Mesendoderm (in vitro differentiated cells): Measurements from ENCODE around the gene NTRK3.
A peak's percentile ranks its signal among the peaks of the same experiment; 100 is the strongest.

Experiments used
- DNase-seq: peaks from one replicate; pipeline ENCODE4 v3.0.0; 2013
- H2AK5ac ChIP-seq: 2 replicates; pipeline ENCODE4 v1.6.1; 2013; ENCODE audit warnings: low read length, inconsistent platforms
- H2BK120ac ChIP-seq: 2 replicates; pipeline ENCODE4 v1.6.1; 2013; ENCODE audit warnings: low read depth, mild to moderate bottlenecking, low read length, moderate library complexity, mixed read lengths
- H2BK15ac ChIP-seq: replicated peaks from 2 replicates; pipeline ENCODE4 v1.6.1; 2013; ENCODE audit warnings: low read depth, mild to moderate bottlenecking, moderate library complexity
- H2BK5ac ChIP-seq: 2 replicates; pipeline ENCODE4 v1.6.1; 2013; ENCODE audit warnings: low read length, inconsistent platforms
- H3K18ac ChIP-seq: 2 replicates; pipeline ENCODE4 v1.6.1; 2013; ENCODE audit warnings: mild to moderate bottlenecking, low read length, mixed read lengths
- H3K23ac ChIP-seq: one replicate; pipeline ENCODE4 v1.6.1; 2013; ENCODE audit warnings: low read length
- H3K27ac ChIP-seq: 2 replicates; pipeline ENCODE4 v1.5.1; 2013; ENCODE audit warnings: low read depth, mild to moderate bottlenecking, inconsistent platforms, low read length, moderate library complexity
- H3K27me3 ChIP-seq: 2 replicates; pipeline ENCODE4 v1.6.1; 2013; ENCODE audit warnings: low read length, control low read depth, mild to moderate bottlenecking, inconsistent platforms; ENCODE audit not compliant: insufficient read depth, poor library complexity
- H3K36me3 ChIP-seq: 2 replicates; pipeline ENCODE4 v1.6.1; 2013; ENCODE audit warnings: low read length, inconsistent platforms; ENCODE audit not compliant: control insufficient read depth, insufficient read depth
- H3K4ac ChIP-seq: one replicate; pipeline ENCODE4 v1.6.1; 2013; ENCODE audit warnings: low read depth, mild to moderate bottlenecking, low read length, moderate library complexity
- H3K4me1 ChIP-seq: 2 replicates; pipeline ENCODE4 v1.6.1; 2013; ENCODE audit warnings: low read depth, low read length, inconsistent platforms; ENCODE audit not compliant: control insufficient read depth
- H3K4me2 ChIP-seq: 2 replicates; pipeline ENCODE4 v1.6.1; 2013; ENCODE audit warnings: low read length
- H3K4me3 ChIP-seq: 2 replicates; pipeline ENCODE4 v1.5.1; 2013; ENCODE audit warnings: mild to moderate bottlenecking, low read length
- H3K56ac ChIP-seq: one replicate; pipeline ENCODE4 v1.6.1; 2013; ENCODE audit warnings: low read length
- H3K79me1 ChIP-seq: 2 replicates; pipeline ENCODE4 v1.6.1; 2013; ENCODE audit warnings: low read length, inconsistent platforms
- H3K79me2 ChIP-seq: 2 replicates; pipeline ENCODE4 v1.6.1; 2013; ENCODE audit warnings: mild to moderate bottlenecking, low read length; ENCODE audit not compliant: control insufficient read depth, insufficient read depth
- H3K9ac ChIP-seq: 2 replicates; pipeline ENCODE4 v1.6.1; 2013; ENCODE audit warnings: low read length, inconsistent platforms
- H4K5ac ChIP-seq: one replicate; pipeline ENCODE4 v1.6.1; 2013; ENCODE audit warnings: low read length
- H4K8ac ChIP-seq: one replicate; pipeline ENCODE4 v1.6.1; 2013; ENCODE audit warnings: low read depth, mild to moderate bottlenecking, control low read depth, low read length, moderate library complexity
- WGBS: extraction: QIAGEN DNeasy Blood & Tissue Kit; methylation state at CpG from one replicate; pipeline ENCODE4 v1.1.7; 2013; ENCODE audit warnings: low lambda C conversion rate, missing lambda C conversion rate; ENCODE audit not compliant: insufficient coverage; ENCODE audit errors: extremely low coverage; 5-methylcytosine and 5-hydroxymethylcytosine counted together

The NTRK3 gene

GRCh38 chr15:87873516-87873915 is 383.0 kb downstream of the NTRK3 start:
- H3K4me2 ChIP-seq = no peak overlapping the region
- no peak overlapping the region for H3K56ac ChIP-seq
- DNase-seq = no peak
- no peak overlapping the region for H2AK5ac ChIP-seq
- WGBS = no CpG with 5 or more reads among the region's 8 CpGs
- no peak overlapping the region for H3K18ac ChIP-seq
- no peaks in the 10 kb centered on the region for H3K79me2 ChIP-seq
- H2BK15ac ChIP-seq = no peak overlapping the region
- H3K4me1 ChIP-seq = no peaks in the 10 kb centered on the region
- no peak overlapping the region for H3K9ac ChIP-seq
- no peaks in the 10 kb centered on the region for H3K36me3 ChIP-seq
- H3K27ac ChIP-seq = no peak overlapping the region
- H3K23ac ChIP-seq = no peak overlapping the region
- H3K4ac ChIP-seq = no peak overlapping the region
- no peak overlapping the region for H2BK120ac ChIP-seq
- H3K79me1 ChIP-seq = no peaks in the 10 kb centered on the region
- H3K27me3 ChIP-seq = peaks cover 3% of the 10 kb centered on the region
- no peak overlapping the region for H3K4me3 ChIP-seq
- H2BK5ac ChIP-seq = no peak overlapping the region
- H4K8ac ChIP-seq = no peak overlapping the region
- no peak overlapping the region for H4K5ac ChIP-seq

- H3K4me2 ChIP-seq = no peak overlapping the region
- DNase-seq = no peak
- no CpG with 5 or more reads among the region's 3 CpGs for WGBS
These were observed 384.7 kb downstream of the NTRK3 start for GRCh38 chr15:87871731-87872320.

GRCh38 chr15:87871258-87871681 is 385.3 kb downstream of the NTRK3 start:
- WGBS = no CpG with 5 or more reads among the region's 2 CpGs
- no peak overlapping the region for H2AK5ac ChIP-seq
- no peak for DNase-seq

More at GRCh38 chr15:87871731-87872320, 384.7 kb downstream of the NTRK3 start:
- no peak overlapping the region for H3K4ac ChIP-seq
- H3K36me3 ChIP-seq = no peaks in the 10 kb centered on the region
- no peak overlapping the region for H4K8ac ChIP-seq
- no peaks in the 10 kb centered on the region for H3K4me1 ChIP-seq
- no peak overlapping the region for H2AK5ac ChIP-seq
- H2BK5ac ChIP-seq = no peak overlapping the region
- H3K18ac ChIP-seq = no peak overlapping the region
- no peak overlapping the region for H2BK15ac ChIP-seq
- no peak overlapping the region for H3K56ac ChIP-seq
- H3K79me2 ChIP-seq = no peaks in the 10 kb centered on the region
- no peak overlapping the region for H3K27ac ChIP-seq
- H2BK120ac ChIP-seq = no peak overlapping the region
- no peaks in the 10 kb centered on the region for H3K79me1 ChIP-seq
- H3K9ac ChIP-seq = no peak overlapping the region
- H3K27me3 ChIP-seq = peaks cover 4% of the 10 kb centered on the region
- H3K4me3 ChIP-seq = no peak overlapping the region
- no peak overlapping the region for H4K5ac ChIP-seq
- no peak overlapping the region for H3K23ac ChIP-seq

GRCh38 chr15:87866961-87867360 is 389.6 kb downstream of the NTRK3 start:
- Histone ChIP-seq H3K27ac (no peak overlapping the region), H3K56ac (no peak overlapping the region), H3K79me1 (no peaks in the 10 kb centered on the region), H4K5ac (no peak overlapping the region), H3K18ac (no peak overlapping the region), H3K4ac (no peak overlapping the region), H2BK120ac (no peak overlapping the region), H3K4me3 (no peak overlapping the region), H3K23ac (no peak overlapping the region), H3K79me2 (no peaks in the 10 kb centered on the region), H3K36me3 (no peaks in the 10 kb centered on the region), H2BK15ac (no peak overlapping the region), H4K8ac (no peak overlapping the region), H2AK5ac (no peak overlapping the region), H2BK5ac (no peak overlapping the region), H3K9ac (no peak overlapping the region), H3K27me3 (peaks cover 19% of the 10 kb centered on the region), H3K4me1 (no peaks in the 10 kb centered on the region), H3K4me2 (no peak overlapping the region)
- no CpG with 5 or more reads among the region's 3 CpGs for WGBS
- DNase-seq = peak; percentile 79

More at GRCh38 chr15:87871258-87871681, 385.3 kb downstream of the NTRK3 start:
- Histone ChIP-seq H2BK15ac (no peak overlapping the region), H3K27me3 (peaks cover 4% of the 10 kb centered on the region), H3K4me1 (no peaks in the 10 kb centered on the region), H3K27ac (no peak overlapping the region), H3K79me2 (no peaks in the 10 kb centered on the region), H3K36me3 (no peaks in the 10 kb centered on the region), H2BK120ac (no peak overlapping the region), H4K5ac (no peak overlapping the region), H3K4ac (no peak overlapping the region), H4K8ac (no peak overlapping the region), H3K4me3 (no peak overlapping the region), H3K18ac (no peak overlapping the region), H3K79me1 (no peaks in the 10 kb centered on the region), H3K4me2 (no peak overlapping the region), H2BK5ac (no peak overlapping the region), H3K9ac (no peak overlapping the region), H3K56ac (no peak overlapping the region), H3K23ac (no peak overlapping the region)

GRCh38 chr15:87863152-87863551 is 393.4 kb downstream of the NTRK3 start:
- DNase-seq = peak; percentile 40
- Histone ChIP-seq H2BK15ac (no peak overlapping the region), H2BK120ac (no peak overlapping the region), H3K4ac (no peak overlapping the region), H3K36me3 (no peaks in the 10 kb centered on the region), H4K5ac (no peak overlapping the region), H3K4me1 (no peaks in the 10 kb centered on the region), H3K4me2 (no peak overlapping the region), H2AK5ac (no peak overlapping the region), H3K4me3 (no peak overlapping the region), H3K79me1 (no peaks in the 10 kb centered on the region), H3K27ac (no peak overlapping the region), H2BK5ac (no peak overlapping the region), H3K23ac (no peak overlapping the region), H3K56ac (no peak overlapping the region), H3K79me2 (no peaks in the 10 kb centered on the region), H3K9ac (no peak overlapping the region), H3K18ac (no peak overlapping the region), H3K27me3 (peaks cover 14% of the 10 kb centered on the region), H4K8ac (no peak overlapping the region)
- no CpG with 5 or more reads among the region's 5 CpGs for WGBS

- Histone ChIP-seq H3K56ac (no peak overlapping the region), H2BK120ac (no peak overlapping the region), H2BK15ac (no peak overlapping the region), H3K27ac (no peak overlapping the region), H3K4me1 (no peaks in the 10 kb centered on the region), H4K8ac (no peak overlapping the region), H2BK5ac (no peak overlapping the region), H2AK5ac (no peak overlapping the region), H3K4ac (no peak overlapping the region), H3K18ac (no peak overlapping the region), H3K79me2 (no peaks in the 10 kb centered on the region), H3K9ac (no peak overlapping the region), H4K5ac (no peak overlapping the region), H3K4me2 (no peak overlapping the region), H3K4me3 (no peak overlapping the region), H3K23ac (no peak overlapping the region), H3K27me3 (peaks cover 12% of the 10 kb centered on the region), H3K36me3 (no peaks in the 10 kb centered on the region), H3K79me1 (no peaks in the 10 kb centered on the region)
- WGBS = no CpG with 5 or more reads among the region's 3 CpGs
- no peak for DNase-seq
These were observed 395.8 kb downstream of the NTRK3 start for GRCh38 chr15:87860743-87861142.
